C1 segment of cervical spinal cord (tissue), 14 donors: ENCODE data around the gene PARD6B.
"Not testable (repeated sequence)": the region's sequence is repeated elsewhere in the genome, so short reads cannot be mapped to it uniquely, and the experiment has no call there.

Experiments used
- DNase-seq, 14 donors: peaks; one replicate each; lab custom pipeline; 2025; lab: John Stamatoyannopoulos, UW

The PARD6B gene

DNA sequence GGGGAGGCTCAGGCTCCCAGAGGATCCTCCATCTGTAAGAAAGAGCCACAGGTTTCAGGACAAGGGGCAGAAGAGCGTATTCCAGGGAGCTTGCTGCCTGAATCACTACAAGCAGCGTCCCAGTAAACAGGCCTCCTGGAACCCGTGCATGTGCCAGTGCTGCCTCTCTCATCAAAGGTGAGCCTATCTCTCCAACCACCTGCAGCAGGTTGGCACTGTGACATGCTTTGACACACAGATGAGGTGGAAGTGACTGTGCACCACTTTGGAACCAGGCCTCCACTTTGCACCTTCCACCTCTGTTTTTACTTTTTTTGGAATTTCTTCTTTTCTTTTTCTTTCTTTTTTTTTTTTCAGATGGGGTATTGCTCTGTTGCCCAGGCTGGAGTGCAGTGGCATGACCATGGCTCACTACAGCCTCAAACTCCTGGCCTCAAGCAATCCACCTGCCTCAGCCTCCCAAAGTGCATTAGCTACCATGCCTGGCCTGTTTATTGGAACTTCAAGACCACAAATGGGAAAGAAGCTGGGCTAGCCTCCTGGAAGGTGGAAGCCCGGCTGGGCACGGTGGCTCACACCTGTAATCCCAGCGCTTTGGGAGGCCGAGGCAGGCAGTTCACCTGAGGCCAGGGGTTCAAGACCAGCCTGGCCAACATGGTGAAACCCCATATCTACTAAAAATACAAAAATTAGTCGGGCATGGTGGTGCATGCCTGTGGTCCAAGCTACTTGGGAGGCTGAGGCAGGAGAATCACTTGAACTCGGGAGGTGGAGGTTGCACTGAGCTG lies 27.5 kb upstream of the PARD6B start:
- DNase-seq, result not testable (repeated sequence)

DNA sequence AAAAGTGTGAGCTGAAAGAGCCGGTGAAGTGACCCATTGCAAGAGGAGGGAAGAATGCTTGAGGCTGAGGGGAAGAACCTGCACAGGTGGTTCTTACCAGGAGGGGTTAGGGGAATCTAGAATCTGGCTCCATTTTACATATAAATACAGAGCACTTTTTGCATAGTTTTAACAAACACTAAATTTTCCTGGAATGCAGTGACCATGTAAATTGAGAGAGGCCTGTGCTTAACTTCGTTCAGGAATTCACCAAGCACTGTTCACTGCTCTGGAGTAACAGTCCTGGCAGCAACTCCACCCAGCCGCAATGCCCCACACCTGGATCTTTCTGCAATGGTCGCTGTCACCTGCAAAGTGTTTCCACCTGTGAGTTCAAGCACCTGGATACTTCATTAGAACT lies 26.9 kb upstream of the PARD6B start:
- DNase-seq, result no peak

- DNase-seq, result no peak
These were observed 26.4 kb upstream of the PARD6B start for GRCh38 chr20:50704971-50705370.

DNA sequence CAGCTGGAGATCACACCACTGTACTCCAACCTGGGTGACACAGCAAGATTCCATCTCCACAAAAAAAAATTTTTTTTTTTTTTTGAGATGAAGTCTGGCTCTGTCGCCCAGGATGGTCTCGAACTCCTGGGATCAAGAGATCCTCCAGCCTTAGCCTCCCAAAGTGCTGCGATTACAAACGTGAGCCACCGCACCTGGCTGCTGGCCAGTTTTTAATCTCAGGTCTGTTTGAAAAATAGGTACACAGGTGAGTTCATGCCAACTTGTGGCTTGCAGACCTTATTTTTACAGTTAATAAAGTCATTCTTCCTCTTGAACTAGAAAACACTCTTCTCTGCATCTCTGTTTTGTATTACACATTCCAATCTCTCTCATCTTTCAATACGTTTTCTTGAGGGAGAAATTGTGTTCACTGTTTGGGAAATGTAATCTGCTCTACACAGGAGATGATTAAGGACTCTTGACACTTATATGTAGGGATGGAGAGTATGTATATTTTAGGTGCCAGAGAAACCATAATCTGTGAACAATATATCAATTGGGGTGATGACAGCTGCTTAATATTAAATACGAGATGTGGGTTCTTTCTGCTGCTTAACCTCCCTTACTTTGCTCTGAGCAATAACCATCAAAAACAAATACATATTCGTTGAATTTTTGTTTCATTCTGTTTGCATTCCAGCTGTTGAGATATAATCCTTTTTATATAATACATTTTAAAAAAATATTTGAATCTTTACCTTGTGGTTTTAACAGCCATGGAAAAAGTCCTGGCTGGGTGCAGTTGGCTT lies 22.3 kb upstream of the PARD6B start:
- DNase-seq, result no peak

- DNase-seq, result no peak
These were observed 21.8 kb upstream of the PARD6B start for GRCh38 chr20:50709636-50709973.

DNA sequence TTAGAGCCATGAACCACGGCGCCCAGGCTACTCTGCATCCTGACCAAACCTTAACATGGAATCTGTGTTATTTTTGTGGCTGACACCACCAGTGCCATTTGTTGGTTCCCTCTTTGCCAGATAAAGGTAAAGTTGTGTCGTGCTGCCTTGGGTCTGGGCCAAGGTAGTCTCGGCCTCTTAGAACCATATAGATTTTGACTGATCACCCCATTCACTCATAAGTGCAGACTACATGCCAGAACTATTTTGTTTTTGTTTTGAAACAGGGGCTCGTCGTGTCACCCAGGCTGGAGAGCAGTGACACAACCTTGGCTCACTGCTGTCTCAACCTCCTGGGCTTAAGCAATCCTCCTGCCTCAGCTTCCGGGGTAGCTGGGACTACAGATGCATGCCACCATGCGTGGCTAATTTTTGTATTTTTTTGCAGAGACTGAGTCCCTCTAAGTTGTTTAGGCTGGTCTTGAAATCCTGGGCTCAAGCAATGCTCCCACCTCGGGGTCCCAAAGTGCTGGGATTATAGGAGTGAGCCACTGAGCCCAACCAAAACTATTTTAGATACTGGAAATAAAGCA lies 20.8 kb upstream of the PARD6B start:
- no peak for DNase-seq

DNA sequence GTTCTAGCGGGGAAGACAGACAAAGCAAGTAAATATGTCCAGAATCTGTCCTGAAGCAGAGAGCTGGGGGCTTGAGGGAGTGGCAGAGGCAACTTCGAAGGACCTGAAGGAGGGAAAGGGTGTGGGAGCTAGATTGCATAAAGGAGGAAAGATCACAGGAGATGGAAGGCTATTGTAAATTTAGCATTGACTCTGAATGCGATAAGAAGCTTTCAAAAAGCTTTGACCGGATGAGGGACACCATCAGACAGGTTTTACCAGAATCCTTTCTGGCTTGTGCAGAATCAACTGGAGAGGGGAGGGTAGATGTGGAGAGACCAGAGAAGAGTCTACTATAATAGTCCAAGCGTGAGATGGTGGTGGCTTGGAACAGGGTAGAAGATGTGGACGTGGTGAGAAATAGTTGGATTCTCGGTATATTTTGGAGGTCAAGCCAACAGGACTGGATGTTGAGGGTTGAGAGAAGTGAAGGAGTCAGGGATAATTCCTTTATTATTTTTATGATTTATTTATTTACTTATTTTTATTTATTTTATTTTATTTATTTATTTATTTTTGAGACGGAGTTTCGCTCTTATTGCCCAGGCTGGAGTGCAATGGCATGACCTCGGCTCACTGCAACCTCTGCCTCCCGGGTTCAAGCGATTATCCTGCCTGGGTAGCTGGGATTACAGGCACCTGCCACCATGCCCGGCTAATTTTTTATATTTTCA lies 20.1 kb upstream of the PARD6B start:
- no peak for DNase-seq

DNA sequence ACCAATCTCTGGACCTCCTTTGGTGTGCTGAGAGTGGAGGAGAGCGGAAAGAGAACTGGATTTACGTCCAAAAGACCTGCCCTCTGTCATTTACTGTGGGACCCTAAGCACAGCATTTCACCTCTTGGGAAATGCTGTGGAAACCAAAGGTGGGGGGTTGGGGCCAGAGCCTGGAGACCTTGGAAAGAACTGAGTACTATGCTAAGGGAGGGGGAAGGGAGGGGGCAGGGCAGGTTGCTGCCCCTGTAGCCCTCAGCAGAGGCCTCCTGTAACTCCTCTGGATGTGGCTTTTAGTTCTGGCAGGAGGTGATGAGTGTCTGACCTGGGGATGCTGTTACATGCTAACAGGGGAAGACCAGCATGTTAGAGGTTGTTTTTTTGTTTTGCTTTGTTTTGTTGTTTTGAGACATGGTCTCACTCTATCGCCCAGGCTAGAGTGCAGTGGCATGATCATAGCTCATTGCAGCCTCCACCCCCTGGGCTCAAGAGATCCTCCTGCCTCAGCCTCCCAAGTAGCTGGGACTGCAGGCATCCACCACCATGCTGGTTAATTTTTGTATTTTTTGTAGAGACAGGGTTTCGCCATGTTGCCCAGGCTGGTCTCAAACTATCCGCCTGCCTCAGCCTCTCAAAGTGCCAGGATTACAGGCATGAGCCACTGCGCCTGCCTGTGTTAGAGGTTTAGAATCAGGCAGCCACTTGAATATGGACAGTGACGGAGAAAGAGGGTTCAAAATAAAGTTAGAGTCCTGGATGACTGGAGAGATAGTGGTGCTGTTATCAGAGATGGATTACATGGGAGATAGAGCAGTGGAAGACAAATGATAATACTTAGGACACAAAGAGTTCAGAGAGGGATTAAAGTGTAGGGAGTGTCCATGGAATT lies 18.4 kb upstream of the PARD6B start:
- DNase-seq, result no peak

DNA sequence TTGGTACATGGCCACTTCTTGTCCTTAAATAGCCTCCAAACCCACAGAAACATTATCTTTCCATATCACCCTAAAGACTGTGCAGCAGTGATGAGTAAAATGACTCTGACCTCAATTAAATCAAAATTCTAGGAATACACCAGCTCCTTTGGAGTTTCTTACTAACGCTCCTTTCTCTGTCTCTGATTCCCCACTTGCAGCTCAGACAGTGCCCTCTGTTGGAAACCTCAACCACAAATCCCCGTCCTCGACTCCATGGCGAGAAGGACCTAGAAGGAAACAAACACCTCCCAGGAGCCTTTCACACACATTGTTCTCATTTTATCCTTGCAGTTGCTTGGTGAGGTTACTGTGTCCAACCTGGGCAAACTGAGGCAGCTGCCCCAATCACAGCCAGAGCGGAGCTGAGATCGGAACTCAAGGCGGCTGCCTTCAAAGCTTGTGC lies 17.7 kb upstream of the PARD6B start:
- DNase-seq, result no peak

DNA sequence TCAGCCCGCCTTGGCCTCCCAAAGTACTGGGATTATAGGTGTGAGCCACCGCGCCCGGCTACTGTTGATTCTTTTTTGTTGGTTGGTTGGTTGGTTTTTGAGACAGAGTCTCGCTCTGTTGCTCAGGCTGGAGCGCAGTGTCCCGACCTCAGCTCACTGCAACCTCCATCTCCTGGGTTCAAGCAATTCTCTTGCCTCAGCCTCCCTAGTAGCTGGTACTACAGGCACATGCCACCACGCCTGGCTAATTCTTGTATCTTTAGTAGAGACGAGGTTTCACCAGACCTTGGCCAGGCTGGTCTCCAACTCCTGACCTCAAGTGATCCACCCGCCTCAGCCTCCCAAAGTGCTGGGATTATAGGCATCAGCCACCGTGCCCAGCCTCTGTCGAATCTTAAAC lies 17.0 kb upstream of the PARD6B start:
- DNase-seq, result not testable (repeated sequence)

DNA sequence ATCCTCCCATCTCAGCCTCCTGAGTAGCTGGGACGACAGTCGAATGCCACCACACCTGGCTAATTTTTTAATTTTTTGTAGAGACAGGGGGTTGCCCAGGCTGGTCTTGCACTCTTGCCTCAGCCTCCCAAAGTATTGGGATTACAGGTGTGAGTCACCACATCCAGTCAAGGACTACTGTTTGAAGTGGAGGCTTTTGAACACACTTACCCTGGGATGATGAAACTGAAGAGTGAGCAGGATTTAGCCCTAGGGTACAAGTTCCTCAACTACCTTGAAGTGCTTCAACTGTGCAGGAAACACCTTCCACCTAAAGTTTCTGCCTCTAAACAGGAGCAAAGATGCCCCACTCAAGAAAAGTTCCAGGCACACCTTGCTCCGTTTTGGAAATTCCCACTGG lies 15.7 kb upstream of the PARD6B start:
- DNase-seq, result no peak

GRCh38 chr20:50716518-50716917 lies 14.9 kb upstream of the PARD6B start:
- DNase-seq, result no peak

DNA sequence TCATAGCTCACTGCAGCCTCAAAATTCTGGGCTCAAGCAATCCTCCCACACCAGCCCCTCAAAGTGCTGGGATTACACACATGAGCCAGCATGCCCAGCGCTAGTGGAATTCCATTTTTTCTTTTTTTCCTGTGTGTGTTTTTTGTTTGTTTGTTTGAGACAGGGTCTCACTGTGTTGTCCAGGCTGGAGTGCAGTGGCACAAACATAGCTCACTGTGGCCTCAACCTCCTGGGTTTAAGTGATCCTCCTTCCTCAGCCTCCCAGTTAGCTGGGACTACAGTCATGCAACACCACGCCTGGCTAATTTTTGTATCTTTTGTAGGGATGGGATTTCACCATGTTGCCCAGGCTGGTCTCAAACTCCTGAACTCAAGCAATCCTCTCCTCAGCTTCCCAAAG lies 14.1 kb upstream of the PARD6B start:
- DNase-seq, result no peak

GRCh38 chr20:50717974-50718761 lies 13.2 kb upstream of the PARD6B start:
- no peak for DNase-seq

- DNase-seq, result no peak
These were observed 12.1 kb upstream of the PARD6B start for GRCh38 chr20:50719328-50719727.

DNA sequence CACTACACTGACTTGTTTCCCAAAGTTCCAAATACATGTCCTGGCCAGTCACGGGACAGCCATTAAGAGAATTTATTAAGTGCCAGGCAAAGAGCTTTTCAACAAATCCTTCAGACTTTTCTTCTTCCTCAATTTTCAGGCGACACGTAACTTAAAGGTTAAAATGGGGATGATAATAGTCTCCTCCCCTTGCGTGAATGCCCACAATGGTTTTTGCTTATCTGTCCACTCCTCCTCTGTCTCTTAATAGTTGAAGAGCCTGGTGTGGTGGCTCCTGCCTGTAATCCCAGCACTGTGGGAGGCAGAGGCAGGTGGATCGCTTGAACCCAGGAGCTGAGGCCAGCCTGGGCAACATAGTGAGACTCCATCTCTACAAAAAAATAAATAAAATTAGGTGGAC lies 11.4 kb upstream of the PARD6B start:
- no peak for DNase-seq

DNA sequence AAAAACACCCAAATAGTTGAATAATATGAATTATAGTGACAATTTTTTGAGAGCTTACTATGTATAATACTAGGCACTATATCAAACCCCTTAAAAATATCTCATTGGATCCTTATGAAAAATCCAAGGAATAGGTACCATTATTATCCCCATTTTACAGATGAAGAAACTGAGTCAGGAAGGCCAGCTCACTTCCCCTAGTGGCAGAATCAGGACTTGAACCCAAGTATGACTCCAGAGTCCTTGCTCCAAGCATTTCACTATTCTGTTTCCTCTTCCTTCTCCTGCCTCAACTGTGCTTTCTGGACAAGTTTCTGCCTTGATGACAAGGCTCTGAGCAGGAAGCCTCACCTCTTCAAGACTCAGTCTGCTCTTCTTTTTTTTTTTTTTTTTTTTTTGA lies 10.8 kb upstream of the PARD6B start:
- DNase-seq, result no peak

DNA sequence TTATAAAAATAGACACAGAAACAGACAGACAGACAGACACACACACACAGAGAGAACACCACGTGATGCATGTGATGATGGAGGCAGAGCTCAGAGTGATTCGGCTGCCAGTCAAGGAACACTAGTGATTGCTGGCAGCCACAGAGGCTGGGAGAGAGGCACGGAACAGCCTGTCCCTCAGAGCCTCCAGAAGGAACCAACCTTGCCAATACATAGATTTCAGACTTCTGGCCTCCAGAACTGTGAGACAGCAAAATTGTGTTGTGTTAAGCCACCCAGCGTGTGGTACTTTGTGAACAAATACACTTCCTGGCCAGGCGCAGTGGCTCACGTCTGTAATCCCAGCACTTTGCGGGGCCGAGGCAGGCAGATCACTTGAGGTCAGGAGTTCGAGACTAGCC lies 9.5 kb upstream of the PARD6B start:
- peak in 6 of 14 donors; percentile 4 to 53 (median 18) for DNase-seq

GRCh38 chr20:50722424-50723155 lies 8.8 kb upstream of the PARD6B start:
- DNase-seq, result no peak

DNA sequence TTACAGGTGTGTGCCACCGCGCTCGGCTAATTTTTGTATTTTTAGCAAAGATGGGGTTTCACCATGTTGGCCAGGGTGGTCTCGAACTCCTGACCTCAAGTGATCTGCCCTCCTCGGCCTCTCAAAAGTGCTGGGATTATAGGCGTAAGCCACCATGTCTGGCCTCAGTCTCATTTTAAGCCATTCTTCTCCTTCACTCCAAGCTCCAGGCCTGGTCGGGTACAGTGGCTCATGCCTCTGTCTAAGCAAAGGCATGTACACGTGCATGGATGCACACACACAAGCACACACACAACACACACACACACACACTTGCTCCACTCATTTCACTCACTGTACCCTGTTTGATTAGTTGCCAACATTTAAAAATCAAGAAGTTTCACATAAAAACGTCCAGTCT lies 7.7 kb upstream of the PARD6B start:
- no peak for DNase-seq
